GM18517 (cell line): Measurements from ENCODE around the gene ADAMTS1.

Experiments
- ATAC-seq: cut with Tn5 transposase; IDR thresholded peaks from one replicate; pipeline ENCODE4 v1.9.1; 2021; ENCODE audit warnings: mild to moderate bottlenecking, moderate library complexity; ENCODE audit not compliant: unreplicated experiment

ADAMTS1 gene

DNA sequence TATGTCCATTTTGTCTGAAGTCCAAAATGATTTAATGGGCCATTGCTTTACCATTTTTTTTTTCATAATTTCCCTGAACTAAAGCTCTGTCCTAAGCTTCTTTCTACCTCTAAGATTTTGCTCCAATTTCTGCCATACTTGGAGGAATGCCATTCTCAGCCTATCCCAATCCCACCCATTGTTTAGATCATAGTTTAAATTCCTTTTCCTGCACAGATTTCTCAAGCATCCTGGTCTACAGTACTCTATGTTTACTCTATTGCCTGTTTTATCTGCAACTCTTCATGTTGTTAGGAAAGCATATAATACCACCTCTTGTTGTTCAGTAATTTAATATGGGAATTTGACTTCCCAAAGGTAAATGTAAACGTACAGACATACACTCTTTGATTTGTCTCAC lies 30.8 kb downstream of the ADAMTS1 start:
- no peak for ATAC-seq

DNA sequence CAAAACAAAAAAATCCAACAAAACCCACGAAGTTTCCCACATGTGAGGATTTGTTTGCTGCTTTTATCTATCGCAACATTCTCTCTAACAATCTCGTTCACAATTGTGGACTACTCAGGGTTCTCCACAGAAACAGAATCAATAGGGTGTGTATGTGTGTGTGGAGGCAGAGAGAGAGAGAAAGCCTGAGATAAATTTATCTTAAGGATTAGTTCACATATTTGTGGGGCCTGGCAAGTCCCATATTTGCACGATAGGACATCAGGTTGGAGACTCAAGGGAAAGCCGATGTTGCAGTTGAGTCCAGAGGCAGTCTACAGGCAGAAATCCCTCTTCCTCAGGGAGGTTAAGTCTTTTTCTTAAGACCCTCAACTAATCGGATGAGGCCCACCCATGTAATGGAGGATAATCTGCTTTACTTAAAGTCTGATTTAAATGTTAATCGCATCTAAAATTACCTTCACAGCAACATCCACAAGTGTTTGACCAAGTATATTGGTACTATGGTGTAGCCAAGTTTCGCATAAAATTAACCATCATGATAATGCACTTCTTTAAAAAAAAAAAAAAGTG lies 31.7 kb downstream of the ADAMTS1 start:
- ATAC-seq, result no peak

DNA sequence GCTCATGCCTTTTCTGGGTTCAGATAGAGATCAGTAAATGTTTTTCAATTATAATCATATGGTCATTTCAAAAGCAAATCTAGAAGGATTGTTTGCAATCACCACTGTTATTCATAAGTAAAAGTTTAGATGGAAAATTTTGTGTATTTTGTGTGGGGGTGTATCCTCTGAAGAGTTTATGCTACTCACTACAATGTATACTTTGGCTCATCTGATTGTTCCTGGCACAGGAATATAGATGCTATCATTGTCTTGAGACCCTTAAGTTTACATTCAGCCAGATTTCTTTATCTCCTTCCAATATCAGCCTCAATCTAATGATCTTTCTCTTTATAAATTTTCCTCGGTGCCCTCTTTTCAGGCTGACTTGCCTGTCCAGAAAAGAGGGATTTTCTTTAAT lies 33.0 kb downstream of the ADAMTS1 start:
- ATAC-seq, result no peak

DNA sequence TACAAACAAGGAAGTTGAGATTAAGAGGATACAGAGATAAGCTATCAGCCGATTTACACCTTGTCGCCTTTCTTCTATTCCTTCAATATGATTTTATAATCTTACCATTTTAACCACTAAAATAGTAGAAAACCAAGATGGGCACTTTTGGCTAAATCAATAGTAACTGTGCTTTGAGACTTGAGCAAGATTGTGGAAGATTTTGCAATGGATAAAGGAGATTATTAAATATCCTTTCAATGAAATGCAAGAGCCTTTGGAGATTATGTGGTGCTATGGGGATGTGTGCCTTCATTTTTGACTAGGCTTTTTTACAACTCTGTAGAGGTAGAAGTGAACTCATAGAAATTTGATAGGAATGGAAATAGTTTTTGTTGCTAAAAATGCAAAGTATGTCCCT lies 33.7 kb downstream of the ADAMTS1 start:
- no peak for ATAC-seq

DNA sequence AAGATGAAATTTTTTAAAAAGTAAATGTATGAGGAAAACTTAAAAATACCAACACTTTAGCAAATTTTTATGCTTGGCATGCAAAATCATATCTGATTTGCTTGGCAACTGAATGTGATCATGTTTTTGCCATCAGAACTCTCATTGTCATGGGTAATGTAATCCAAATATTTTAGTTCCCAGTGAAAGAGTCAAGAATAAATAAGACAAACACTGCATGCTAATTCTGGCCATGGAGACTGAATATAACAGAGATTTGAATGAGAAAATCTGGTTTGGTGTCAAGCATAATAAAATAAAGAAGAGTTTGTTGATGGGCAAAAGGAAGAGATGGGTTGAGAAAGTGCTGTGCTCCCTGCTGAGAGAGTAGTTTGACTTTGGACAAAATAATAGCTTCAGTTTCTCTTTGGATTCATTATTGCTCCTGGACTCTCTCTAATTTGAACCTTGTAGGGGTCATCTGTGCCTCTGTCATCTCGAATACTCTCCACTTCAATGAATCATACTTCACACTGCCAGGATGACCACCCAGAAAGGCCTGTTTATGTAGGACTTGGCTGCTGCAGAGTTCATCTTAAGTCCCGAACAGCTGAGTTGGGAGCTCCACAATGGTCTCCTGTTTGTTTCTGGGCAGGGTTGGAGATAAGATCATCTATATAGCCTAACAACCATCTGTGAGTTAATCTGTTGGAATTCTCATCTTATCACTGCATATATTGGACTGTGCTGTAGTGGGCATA lies 34.4 kb downstream of the ADAMTS1 start:
- ATAC-seq, result no peak

DNA sequence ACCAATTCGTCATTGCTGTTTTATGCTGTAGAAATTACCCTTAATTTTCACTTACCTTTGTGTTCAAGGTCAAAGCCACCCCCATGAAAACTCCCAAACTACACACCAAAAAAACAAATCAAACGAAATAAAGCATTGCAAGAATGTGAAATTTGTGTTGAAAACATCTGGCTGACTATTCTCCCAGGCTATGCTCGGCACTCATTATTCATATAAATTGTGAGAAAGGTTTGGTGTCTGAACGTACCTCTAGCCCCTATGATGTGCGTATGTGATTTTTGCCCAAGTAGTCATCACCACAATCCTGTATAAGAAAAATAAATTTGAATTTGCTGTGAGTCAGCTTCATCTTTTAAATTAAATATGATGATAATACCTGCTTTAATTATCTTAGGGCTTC lies 34.9 kb downstream of the ADAMTS1 start:
- no peak for ATAC-seq

DNA sequence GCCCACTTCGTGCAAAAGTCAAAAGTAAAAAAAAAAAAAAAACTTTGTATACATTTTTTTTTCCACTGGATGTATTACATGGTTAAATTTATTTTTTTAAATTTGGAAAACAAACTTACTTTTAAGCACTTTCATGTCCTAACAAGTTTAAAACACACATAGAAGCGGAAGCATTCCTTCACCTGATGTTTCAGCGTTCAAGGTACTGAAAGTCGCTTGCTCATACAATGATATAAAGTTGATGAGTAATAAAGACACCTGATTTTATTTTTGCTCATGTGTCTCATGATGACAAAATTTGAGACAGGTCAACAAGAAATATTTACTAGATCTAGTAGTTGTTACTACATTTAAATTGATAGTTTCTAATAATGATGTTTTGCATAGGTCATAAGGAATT lies 35.5 kb downstream of the ADAMTS1 start:
- ATAC-seq, result no peak

DNA sequence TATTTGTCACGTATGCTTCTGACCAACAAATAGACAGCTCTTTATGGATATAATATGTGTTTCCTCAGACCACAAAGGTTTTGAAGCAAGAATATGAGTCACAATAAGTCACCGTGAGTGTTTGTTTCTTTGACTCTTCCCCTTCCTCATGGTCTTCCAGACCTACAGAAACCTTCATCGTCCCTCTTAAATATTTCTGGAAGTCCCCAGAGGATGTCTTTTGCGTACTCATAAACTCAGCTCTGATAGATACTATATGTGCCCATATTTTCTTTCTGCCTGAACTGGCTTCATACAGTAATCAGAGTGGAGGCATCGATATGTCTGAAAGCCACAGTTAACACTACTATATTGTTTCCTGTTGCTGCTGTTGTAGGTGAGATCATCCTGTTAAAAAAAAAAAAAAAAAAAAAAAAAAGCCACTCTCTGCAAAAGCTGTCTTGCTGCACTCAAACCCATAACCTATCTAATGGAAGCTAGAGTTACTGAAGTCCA lies 38.4 kb downstream of the ADAMTS1 start:
- no peak for ATAC-seq

DNA sequence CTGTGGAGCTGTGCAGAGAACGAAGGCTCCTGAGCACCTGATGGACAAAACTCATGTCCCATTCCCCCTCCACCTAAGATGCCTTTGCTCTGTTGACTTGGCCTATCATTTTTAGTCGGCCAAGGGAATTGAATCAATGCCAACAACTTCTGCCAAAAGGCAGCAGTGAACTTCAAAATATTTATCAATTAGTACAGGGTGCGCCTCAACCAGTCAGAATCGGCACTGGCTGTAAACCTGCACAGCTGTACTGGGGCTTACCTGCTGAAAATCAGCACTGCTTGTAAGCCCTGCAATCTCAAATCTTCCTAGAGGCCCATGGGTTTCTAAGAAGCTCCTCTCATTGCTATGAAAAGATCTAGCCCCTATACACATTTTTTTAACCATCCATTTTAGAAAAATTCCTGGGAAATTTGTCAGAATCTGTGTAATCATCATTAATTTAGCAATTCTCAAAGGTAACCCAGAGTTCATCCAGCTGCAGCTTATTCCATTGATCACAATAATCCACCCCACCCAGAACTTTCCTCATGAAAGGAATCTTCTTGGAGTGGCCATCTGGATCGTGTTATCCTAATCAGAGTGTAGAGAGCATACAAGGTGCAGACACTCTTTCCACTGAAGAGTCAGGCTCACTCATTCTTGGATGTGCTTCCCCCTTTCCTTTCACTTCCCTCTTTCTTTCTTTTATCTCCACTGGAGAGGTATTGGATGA lies 40.2 kb downstream of the ADAMTS1 start:
- no peak for ATAC-seq

DNA sequence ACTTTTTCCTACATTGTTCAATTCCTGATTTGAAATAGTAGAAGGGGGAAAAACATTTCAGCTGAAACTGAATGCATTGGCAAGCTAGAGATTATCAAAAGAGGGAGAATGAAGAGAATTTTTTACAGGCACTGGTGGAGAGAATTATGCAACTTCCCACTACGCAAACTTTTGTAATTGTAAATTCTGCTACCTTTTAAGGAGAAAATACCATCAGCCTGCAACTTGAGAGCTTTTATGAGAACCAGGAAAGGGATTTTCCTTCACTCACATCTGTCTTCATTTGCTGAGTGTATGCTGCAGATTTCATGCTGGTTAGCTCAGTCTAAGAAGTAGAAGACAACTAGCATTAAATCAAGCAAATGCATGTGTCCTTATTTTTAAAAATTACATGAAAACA lies 43.7 kb downstream of the ADAMTS1 start:
- ATAC-seq, result no peak

DNA sequence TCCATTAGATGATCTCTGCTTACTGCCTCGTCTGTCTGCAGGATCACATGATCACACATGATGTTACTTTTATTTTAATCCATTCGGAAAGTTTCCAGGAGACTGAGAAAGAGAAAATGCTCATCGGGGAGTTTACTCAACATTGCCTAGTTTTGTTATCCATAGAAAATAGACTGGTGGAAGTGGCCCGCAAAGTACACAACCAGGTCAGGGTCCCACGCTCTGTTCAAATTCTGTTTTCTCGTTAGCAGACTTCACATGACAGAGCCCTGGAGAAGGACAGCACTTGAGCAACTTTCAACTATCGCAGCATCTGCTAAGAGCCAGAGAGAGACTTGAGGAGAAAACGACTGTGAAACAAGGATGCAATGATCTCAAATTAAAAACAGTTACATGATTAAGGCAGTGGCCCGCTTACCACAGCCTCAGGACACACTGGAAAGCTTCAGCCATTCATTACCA lies 44.2 kb downstream of the ADAMTS1 start:
- no peak for ATAC-seq

DNA sequence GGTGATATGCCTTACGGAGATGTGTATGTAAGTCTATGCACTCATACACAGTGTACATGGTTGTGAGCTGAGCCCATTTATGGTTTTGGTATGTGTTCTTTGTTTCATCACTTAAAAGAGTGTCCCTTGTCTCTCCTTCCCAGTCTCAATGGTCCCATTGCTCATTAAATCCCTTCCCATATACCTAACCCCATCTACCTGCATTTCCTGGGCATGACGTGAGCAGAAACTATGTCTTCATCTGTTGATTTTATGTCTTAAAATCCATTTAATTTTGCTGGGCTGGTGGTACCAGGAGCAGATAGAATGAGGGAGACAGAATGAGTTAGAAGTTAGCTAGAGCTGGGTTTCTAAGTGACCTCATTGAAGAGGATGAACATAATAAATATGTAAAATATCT lies 44.8 kb downstream of the ADAMTS1 start:
- no peak for ATAC-seq

DNA sequence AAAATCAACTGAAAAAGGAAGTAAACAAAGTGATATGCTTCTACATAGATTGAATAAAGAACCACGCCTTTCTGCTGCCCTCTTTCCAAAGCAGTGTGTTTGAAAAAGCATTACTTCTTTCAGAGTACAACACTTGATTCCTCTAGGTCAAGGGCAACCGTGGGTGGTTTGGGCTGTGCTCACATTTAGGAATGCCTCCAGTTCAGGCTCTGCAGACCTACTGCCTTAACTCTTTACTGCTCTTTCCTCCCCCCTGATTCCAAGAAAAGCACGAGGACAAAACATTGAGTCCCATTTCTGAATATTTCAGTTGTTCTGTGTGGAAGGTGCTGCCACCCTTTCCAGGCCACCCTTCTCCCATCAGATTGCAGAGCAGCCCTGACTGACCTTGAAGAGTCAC lies 45.2 kb downstream of the ADAMTS1 start:
- ATAC-seq, result no peak

DNA sequence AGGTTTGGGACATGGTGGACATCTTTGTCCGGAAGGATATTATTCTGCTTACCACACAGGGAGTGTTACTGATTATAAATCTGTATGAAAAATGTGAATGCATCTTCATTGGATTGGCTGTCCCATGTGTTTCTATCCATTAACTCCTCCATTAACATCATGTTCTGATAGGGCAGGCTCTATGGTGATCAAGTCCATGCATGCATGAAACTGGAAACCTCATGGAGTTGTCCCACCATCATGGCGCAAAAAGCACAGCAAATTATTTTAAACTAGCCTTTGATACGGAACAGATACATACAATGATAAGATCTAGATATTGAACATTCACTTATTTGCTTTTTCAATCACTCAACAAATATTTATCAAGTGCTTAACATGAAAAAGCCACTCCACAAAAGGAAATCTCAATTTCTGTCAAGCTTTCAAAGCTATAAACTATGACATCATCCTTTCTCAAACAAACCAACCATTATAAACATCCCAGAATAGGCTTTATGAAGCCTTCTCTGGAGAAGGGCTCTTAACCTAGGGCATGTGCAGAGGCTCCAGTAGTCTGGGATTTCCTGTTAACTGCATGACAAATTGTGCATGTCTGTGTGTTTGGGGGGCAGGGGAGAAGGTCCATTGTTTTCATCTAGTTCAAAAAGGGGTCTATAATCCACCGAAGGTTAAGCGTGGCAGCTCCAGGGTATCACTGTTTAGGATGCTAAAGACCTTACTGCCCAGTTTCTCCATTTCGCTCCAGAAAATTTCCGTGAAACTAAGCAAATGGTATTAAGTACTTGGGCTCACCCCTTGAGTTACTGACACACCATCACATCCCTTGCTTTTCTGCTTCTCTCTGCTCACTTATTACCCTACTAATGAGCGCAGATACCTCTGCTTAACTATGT lies 46.1 kb downstream of the ADAMTS1 start:
- no peak for ATAC-seq

DNA sequence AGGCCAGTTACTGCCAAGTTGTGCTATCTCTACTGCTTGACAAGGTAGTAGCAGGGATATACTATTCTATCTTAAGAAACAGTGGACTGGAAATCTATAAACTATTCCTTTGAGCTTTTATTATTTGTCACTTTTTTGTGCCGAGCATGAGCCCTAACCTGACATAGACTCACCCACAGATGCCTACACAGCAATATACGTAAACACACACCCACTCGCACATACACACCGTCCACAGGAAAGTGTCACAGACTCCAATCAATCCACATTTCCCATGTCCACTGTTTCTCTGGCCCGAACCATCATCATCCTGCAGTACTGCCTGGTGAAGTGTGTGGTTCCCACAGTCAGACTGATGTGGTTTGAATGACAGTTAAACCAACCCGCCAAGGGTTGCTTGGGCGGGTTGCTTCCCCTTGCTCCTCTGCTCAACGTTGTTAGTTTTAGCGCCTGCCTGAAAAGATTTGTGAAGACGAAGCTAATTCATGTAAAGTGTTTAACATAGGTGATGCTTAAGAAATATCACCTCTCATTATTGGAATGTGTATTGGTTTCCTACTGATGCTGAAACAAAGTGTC lies 47.2 kb downstream of the ADAMTS1 start:
- no peak for ATAC-seq

DNA sequence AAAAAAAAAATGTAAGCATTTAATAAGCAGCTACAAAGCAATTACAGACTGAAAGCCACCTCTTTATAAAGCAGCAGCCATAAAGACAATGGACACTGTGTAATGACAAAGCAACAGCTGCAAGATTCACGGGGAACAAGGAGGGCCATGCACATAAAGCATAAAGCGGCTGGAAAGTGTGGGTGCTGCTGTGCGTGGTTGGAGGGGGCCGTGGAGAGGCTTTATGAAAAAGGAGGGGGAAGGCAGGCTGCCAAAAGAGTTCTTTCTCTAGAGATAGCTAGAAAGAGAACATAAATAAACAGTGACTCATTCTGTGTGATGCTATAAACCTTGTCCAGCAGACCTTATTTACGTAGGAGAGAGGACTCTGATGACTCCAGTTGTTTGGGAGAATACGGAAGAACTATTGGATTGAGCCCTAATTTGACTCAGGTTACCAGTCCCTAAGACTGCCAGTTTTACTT lies 49.3 kb downstream of the ADAMTS1 start:
- ATAC-seq, result no peak

DNA sequence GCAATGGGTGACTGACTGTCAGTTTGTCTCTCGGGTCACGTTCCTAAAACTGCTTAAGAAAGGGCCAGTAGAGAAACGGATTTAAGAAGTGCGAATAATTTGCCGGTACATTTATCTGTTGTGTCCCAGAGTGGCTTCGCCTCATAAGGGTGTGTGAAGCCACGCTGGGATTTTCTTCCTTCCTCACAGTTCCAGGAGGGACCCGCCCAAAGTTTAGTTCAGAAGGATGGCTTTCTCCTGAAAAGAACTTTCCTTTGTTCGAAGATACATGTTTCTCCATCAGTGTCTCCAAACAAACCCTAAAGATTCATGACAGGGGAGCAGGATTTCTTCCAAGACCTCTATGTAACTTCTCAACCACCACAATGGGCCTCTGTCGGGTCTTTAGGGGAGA lies 49.8 kb downstream of the ADAMTS1 start:
- ATAC-seq, result no peak

DNA sequence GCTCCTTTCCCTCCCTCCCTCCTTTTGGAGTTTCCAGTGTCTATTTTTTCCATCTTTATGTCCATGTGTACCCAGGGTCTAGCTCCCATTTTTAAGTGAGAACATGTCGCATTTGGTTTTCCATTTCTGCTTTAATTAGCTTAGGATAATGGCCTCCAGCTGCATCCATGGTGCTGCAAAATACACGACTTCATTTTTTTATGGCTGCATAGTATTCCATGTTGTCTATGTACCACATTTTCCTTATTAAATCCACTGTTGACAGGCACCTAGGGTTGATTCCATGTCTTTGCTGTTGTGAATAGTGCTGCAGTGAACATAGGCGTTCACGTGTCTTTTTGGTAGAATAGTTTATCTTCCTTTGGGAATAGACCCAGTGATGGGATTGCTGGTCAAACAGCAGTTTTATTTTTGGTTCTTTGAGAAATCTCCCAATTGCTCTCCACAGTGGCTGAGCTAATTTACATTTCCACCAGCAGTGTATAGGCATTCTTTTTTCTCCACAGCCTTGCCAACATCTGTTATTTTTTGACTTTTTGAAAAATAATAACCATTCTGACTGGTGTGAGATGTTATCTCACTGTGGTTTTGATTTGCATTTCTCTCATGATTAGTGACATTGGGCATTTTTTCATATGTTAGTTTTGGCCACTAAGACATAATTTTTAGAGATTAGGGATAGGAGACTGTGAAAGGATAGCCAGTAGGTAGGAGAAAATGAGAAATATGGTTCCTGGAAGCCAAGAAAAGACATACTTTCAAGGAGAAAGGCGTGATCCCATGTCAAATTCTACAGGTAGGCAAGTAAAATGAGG lies 50.4 kb downstream of the ADAMTS1 start:
- ATAC-seq, result no peak

DNA sequence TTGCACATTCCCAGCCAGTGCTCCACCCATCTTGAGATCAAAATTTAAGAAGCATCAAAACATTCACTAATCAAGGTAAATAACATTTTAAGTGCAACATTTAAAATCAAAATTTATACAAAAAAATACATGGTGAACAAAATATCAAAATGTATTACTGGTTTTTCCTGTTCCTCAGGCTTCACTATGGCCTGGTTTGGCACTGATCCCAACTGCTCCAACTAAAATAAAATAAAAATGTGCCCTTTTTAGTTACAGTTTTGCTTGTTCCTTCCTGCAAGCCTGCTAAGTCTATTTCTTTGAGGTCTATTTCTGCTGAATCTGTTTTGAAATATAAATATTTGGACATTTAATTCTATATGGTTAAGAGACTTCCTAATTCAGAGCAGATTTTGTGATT lies 54.9 kb downstream of the ADAMTS1 start:
- ATAC-seq, result no peak

DNA sequence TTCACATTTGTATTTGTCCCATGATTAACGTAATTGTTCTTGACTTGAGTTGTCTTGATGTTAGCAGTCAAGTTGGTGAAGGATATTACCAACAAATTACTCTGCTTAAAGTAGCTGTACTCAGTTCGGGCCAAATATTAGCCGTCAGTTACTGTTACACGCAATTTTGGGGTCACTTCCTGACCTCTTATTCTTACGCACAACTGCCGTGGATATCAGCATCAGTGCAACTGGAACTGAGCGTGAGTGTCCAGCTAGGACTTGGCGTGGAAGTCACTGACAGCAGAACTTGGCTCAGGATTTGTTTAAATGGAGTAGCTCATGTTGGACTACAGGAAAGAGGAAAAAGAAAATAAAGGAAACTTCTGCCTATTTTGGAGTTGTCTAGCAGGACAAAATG lies 56.4 kb downstream of the ADAMTS1 start:
- ATAC-seq, result no peak
